Spleen (tissue), 11 donors: ENCODE data around the gene FSTL4. TPM values are rescaled to one million over a fixed set of nuclear protein-coding genes. Genes with fewer than 3 reads are reported as not detected.

Experiments used
- DNase-seq: peaks from one replicate; pipeline ENCODE4 v3.0.0-alpha.2; 2020
- H3K27ac ChIP-seq, 8 donors: fragments of 200-600 bp; sonication (generic) in 7 of 8; 1 replicate in 4 of 8; 2 replicates in 4 of 8; pipeline versions ENCODE4 v1.5.0 to v1.8.0; 2016 to 2021; ENCODE audit warnings: inconsistent platforms in 4 of 8, mild to moderate bottlenecking in 4 of 8, moderate library complexity in 1 of 8
- H3K27me3 ChIP-seq, 7 donors: fragments of 200-600 bp; sonication (generic) in 6 of 7; replicated peaks in 1 of 7; 1 replicate in 4 of 7; 2 replicates in 3 of 7; pipeline versions ENCODE4 v1.5.0 to v1.8.0; 2016 to 2021; ENCODE audit warnings: inconsistent platforms in 3 of 7, mild to moderate bottlenecking in 1 of 7
- H3K36me3 ChIP-seq, 6 donors: fragments of 200-600 bp; sonication (generic) in 5 of 6; 1 replicate in 4 of 6; 2 replicates in 2 of 6; pipeline versions ENCODE4 v1.5.0 to v1.8.0; 2016 to 2021; ENCODE audit warnings: inconsistent platforms in 2 of 6
- H3K4me1 ChIP-seq, 6 donors: fragments of 200-600 bp; sonication (generic) in 5 of 6; 1 replicate in 3 of 6; 2 replicates in 3 of 6; pipeline versions ENCODE4 v1.5.0 to v1.8.0; 2016 to 2021; ENCODE audit warnings: inconsistent platforms in 3 of 6
- H3K4me3 ChIP-seq, 8 donors: fragments of 200-600 bp; sonication (generic) in 7 of 8; 1 replicate in 4 of 8; 2 replicates in 4 of 8; pipeline versions ENCODE4 v1.5.0 to v1.8.0; 2016 to 2021; ENCODE audit warnings: inconsistent platforms in 4 of 8, mild to moderate bottlenecking in 4 of 8, moderate library complexity in 2 of 8
- H3K9me3 ChIP-seq, 8 donors: fragments of 200-600 bp; sonication (generic) in 7 of 8; 1 replicate in 4 of 8; 2 replicates in 4 of 8; pipeline versions ENCODE4 v1.5.0 to v1.8.0; 2016 to 2021; ENCODE audit warnings: inconsistent platforms in 4 of 8
- CTCF ChIP-seq, 11 experiments: fragments of 200-600 bp in 7 of 11; fragments of 450-650 bp in 4 of 11; sonication (generic) in 4 of 11; IDR thresholded peaks in 8 of 11; conservative IDR thresholded peaks in 3 of 11; 1 replicate in 7 of 11; 2 replicates in 4 of 11; pipeline versions ENCODE4 v1.4.0 to v1.8.0; 2016 to 2021; ENCODE audit warnings: antibody characterized with exemption in 11 of 11, inconsistent platforms in 4 of 11, mild to moderate bottlenecking in 1 of 11
- POLR2A ChIP-seq, 3 donors: fragments of 450-650 bp; IDR thresholded peaks; one replicate each; pipeline ENCODE4 v1.5.1; 2017; ENCODE audit warnings: antibody characterized with exemption in 3 of 3, mild to moderate bottlenecking in 1 of 3
- POLR2AphosphoS5 ChIP-seq, 3 donors: sonication (generic); formaldehyde crosslinking; IDR thresholded peaks; one replicate each; pipeline ENCODE4 v1.5.1; 2017; ENCODE audit warnings: antibody characterized with exemption in 3 of 3
- WGBS, 5 donors: extraction: QIAGEN DNeasy Blood & Tissue Kit in 3 of 5; methylation state at CpG; one replicate each; pipeline versions ENCODE4 v1.1.5 to v1.1.7; 2013 to 2018; 5-methylcytosine and 5-hydroxymethylcytosine counted together
- intact Hi-C: fragments of 100-400 bp; cut with DNase I; formaldehyde crosslinking; loops from one replicate; pipeline ENCODE4 v1.15.0; 2023; ENCODE audit warnings: low total_unique reads
- polyA plus RNA-seq, 3 donors: library from polyadenylated mRNA; stranded (reverse); fragments of 200-250 nt; gene quantifications; one replicate each; pipeline ENCODE4 v1.2.1, GENCODE V29; 2013
- total RNA-seq, 7 donors: library from RNA; depleted of rRNA in 3 of 7; stranded (reverse); fragments of >200 nt in 3 of 7; fragmentation: NEBNext Ultra II Directional in 4 of 7; extraction: Animal tissue kit (Norgen Biotek cat#: 25700) in 4 of 7; gene quantifications; one replicate each; pipeline versions ENCODE4 v1.1.0 to v1.2.1, GENCODE V29; 2016 to 2021
- donor health status: healthy with polysubstance abuse.
- donor health status: DM: no; HTN: no; CAD: no; lungs with moderate emphysema.
- donor health status: DM: no; HTN: no; CAD: no.
- donor health status: Bipolar disorder and iron deficiency.
- donor health status: healthy.
- donor health status: DM: no; HTN: no; CAD: no.
- donor health status: DM: yes; HTN: yes; CAD: no.

Gene FSTL4
- total and polyA plus RNA-seq, 10 donors, result under 0.01 to 1.0 (median 0.37) TPM; not detected in 4

- Histone ChIP-seq H3K27ac (no peak overlapping the region), H3K36me3 (no peaks in the 10 kb centered on the region), H3K27me3 (peaks cover 0 to 4% (median 0%) of the 10 kb centered on the region in 7 donors), H3K4me3 (no peak overlapping the region), H3K4me1 (peaks cover 0 to 3% (median 0%) of the 10 kb centered on the region in 6 donors), H3K9me3 (no peaks in the 10 kb centered on the region)
- TF ChIP-seq CTCF (IDR thresholded peaks at IDR 0.05 in 8 of 11, conservative IDR thresholded peaks at IDR 0.05 in 3 of 11), result no peak
- no peak for TF ChIP-seq POLR2A (IDR thresholded peaks at IDR 0.05)
- no peak for TF ChIP-seq POLR2AphosphoS5 (IDR thresholded peaks at IDR 0.05)
- 47 to 60% (median 52%) methylated on average over 11 to 12 of the region's 12 CpGs for WGBS, 5 donors
- intact Hi-C loops, result no loop called here
- peak; percentile 52 for DNase-seq
Observed at GRCh38 chr5:133336121-133336968, 276.0 kb downstream of the FSTL4 start.

GRCh38 chr5:133334796-133335639, 277.3 kb downstream of the FSTL4 start:
- intact Hi-C loops, result no loop called here
- H3K27ac ChIP-seq, result no peak overlapping the region
- H3K36me3 ChIP-seq, result no peaks in the 10 kb centered on the region
- H3K27me3 ChIP-seq, result peaks cover 0 to 4% (median 0%) of the 10 kb centered on the region in 7 donors
- H3K4me1 ChIP-seq, result no peaks in the 10 kb centered on the region
- TF ChIP-seq POLR2A (IDR thresholded peaks at IDR 0.05), result no peak
- no peak for TF ChIP-seq CTCF (IDR thresholded peaks at IDR 0.05 in 8 of 11, conservative IDR thresholded peaks at IDR 0.05 in 3 of 11)
- TF ChIP-seq POLR2AphosphoS5 (IDR thresholded peaks at IDR 0.05), result no peak
- WGBS, 5 donors, result 81 to 94% (median 87%) methylated on average over 9 to 14 of the region's 14 CpGs
- H3K9me3 ChIP-seq, result no peaks in the 10 kb centered on the region
- DNase-seq, result no peak
- no peak overlapping the region for H3K4me3 ChIP-seq

GRCh38 chr5:133333326-133334150, 278.8 kb downstream of the FSTL4 start:
- intact Hi-C loops, result no loop called here
- Histone ChIP-seq H3K4me1 (no peaks in the 10 kb centered on the region), H3K36me3 (no peaks in the 10 kb centered on the region), H3K9me3 (no peaks in the 10 kb centered on the region), H3K27ac (no peak overlapping the region), H3K4me3 (no peak overlapping the region), H3K27me3 (peaks cover 0 to 4% (median 0%) of the 10 kb centered on the region in 7 donors)
- peak; percentile 39 for DNase-seq
- 78 to 88% (median 82%) methylated on average over 11 of the region's 11 CpGs for WGBS, 5 donors
- TF ChIP-seq CTCF (IDR thresholded peaks at IDR 0.05 in 8 of 11, conservative IDR thresholded peaks at IDR 0.05 in 3 of 11) (no peak), POLR2AphosphoS5 (IDR thresholded peaks at IDR 0.05) (no peak)
